ENCODE measurements around the gene MSI1. TPM values are rescaled to one million over a fixed set of nuclear protein-coding genes. Genes with fewer than 3 reads are reported as not detected.

Gene MSI1
- total and polyA plus RNA-seq, 2 donors (not counting 1 experiment from before 2014, with no cell fraction given): not detected

DNA sequence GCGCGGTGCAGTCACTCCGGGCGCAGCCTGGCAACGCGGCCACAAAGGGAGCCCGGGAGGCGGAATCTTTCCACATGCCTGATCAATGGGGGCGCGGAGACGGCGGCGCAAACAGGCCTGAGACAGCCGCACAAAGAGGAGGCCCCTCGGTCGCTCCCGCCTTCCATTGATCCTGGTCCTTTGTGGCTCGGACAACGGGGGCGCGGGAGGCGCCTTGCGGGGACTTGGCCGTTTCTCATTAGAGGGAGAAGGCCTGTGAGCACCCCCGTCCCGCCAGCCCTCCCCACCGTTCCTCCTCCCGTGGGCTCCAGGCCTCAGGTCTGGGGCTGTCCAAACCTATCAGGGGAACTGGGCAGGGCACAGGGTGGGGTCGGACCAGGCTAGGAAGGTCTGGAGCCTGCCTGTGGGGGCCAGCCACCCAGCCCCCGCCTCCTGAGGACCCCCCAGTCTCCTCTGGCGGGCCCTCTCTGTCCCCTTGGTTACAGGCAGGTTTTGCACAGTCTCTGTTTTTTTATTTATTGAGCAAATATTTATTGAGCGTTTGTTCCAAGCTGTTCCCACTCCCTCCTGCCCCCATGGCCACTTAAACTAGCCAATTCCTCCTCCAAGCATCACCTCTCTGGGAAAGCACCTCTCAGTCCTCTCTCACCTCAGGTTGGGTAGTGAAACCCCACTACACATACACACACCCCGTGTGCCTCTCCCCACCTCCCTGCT lies 29.0 kb upstream of the MSI1 start:
- no peak overlapping the region for H3K9ac ChIP-seq (ENCODE audit: insufficient read depth, low read length)
- no peaks in the 10 kb centered on the region for H3K79me2 ChIP-seq (ENCODE audit: control insufficient read depth, insufficient read depth, low read length)

DNA sequence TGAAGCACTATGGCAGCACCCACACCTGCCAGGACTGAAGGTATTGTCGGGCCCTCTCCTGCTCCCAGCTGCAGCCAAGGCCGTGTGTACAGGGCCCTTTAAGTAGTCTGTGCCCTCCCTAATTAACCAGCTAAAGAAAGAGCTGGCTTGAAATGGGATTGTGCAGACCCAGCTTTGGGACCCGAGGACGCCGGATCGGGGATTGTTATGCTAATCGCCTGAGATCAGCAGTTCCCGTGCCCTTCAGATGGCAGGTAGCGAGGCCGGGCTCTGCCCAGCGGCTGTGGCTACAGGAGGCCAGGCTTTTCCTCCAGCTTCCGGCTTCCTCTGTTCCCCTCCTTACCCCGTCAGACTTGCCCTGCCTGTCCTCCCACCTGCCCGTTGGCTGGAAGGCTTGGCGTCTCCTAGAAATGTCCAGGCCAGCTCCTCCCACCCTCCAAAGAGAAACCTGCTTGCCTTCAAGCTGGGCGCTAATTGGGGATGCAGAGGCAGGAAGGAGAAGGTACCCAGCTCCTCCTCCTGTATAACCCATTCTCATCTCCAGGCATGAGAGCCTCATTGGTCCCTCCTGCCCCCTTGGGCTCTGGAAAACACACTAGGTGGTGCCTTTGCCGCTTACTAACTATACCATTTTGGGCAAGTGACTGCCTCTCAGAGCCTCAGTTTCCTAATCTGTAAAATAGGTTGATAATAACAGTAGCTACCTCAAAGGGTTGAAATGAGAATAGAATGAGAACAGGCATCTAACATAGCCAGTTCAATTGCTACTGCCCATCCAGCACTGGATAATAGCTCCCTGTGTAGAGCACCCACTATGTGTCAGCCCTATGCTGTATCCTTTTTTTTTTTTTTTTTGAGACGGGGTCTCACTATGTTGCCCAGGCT lies 25.8 kb upstream of the MSI1 start:
- no peak overlapping the region for H3K9ac ChIP-seq (ENCODE audit: insufficient read depth, low read length)
- H3K27ac ChIP-seq (ENCODE audit: insufficient read depth, low read length): no peak overlapping the region
- no peak for DNase-seq (ENCODE audit: low read depth in 2 of 2)
- H3K79me2 ChIP-seq (ENCODE audit: control insufficient read depth, insufficient read depth, low read length): no peaks in the 10 kb centered on the region
- H3K36me3 ChIP-seq (ENCODE audit: control insufficient read depth, insufficient read depth, low read length): no peaks in the 10 kb centered on the region
- H2AFZ ChIP-seq (ENCODE audit: low read length): no peak overlapping the region
- no peak overlapping the region for H3K4me2 ChIP-seq (ENCODE audit: extremely low read depth, insufficient read depth, low read length)
- peaks cover 17% of the 10 kb centered on the region for H3K27me3 ChIP-seq (ENCODE audit: control insufficient read depth, insufficient read depth, low read length)
- no peaks in the 10 kb centered on the region for H4K20me1 ChIP-seq (ENCODE audit: control insufficient read depth, extremely low read depth, insufficient read depth, low read length)
- no peak for TF ChIP-seq EZH2 (IDR thresholded peaks at IDR 0.05; ENCODE audit: low read length, missing control alignments)
- TF ChIP-seq, protein P1, sequence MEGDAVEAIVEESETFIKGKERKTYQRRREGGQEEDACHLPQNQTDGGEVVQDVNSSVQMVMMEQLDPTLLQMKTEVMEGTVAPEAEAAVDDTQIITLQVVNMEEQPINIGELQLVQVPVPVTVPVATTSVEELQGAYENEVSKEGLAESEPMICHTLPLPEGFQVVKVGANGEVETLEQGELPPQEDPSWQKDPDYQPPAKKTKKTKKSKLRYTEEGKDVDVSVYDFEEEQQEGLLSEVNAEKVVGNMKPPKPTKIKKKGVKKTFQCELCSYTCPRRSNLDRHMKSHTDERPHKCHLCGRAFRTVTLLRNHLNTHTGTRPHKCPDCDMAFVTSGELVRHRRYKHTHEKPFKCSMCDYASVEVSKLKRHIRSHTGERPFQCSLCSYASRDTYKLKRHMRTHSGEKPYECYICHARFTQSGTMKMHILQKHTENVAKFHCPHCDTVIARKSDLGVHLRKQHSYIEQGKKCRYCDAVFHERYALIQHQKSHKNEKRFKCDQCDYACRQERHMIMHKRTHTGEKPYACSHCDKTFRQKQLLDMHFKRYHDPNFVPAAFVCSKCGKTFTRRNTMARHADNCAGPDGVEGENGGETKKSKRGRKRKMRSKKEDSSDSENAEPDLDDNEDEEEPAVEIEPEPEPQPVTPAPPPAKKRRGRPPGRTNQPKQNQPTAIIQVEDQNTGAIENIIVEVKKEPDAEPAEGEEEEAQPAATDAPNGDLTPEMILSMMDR (conservative IDR thresholded peaks at IDR 0.05 in 1 of 2, IDR thresholded peaks at IDR 0.05 in 1 of 2; ENCODE audit: low read depth in 1 of 2, low read length in 2 of 2): no peak
- H3K4me1 ChIP-seq (ENCODE audit: control insufficient read depth, extremely low read depth, insufficient read depth, low read length): no peaks in the 10 kb centered on the region
- no peak overlapping the region for H3K4me3 ChIP-seq (replicated peaks in 1 of 4; ENCODE audit: control extremely low read depth in 1 of 4, insufficient read depth in 1 of 4, low read depth in 3 of 4, low read length in 4 of 4)
- H3K9me3 ChIP-seq (ENCODE audit: control insufficient read depth, insufficient read depth, low read depth, low read length): no peaks in the 10 kb centered on the region

More for the DNA sequence above, 29.0 kb upstream of the MSI1 start:
- TF ChIP-seq EZH2 (IDR thresholded peaks at IDR 0.05; ENCODE audit: low read length, missing control alignments): no peak
- TF ChIP-seq, protein P1 (conservative IDR thresholded peaks at IDR 0.05 in 1 of 2, IDR thresholded peaks at IDR 0.05 in 1 of 2; ENCODE audit: low read depth in 1 of 2, low read length in 2 of 2): no peak
- no peak overlapping the region for H3K4me3 ChIP-seq (replicated peaks in 1 of 4; ENCODE audit: control extremely low read depth in 1 of 4, insufficient read depth in 1 of 4, low read depth in 3 of 4, low read length in 4 of 4)
- no peak overlapping the region for H3K4me2 ChIP-seq (ENCODE audit: extremely low read depth, insufficient read depth, low read length)
- no peaks in the 10 kb centered on the region for H3K4me1 ChIP-seq (ENCODE audit: control insufficient read depth, extremely low read depth, insufficient read depth, low read length)
- no peak overlapping the region for H2AFZ ChIP-seq (ENCODE audit: low read length)
- peak in 1 of 2 donors; percentile 50 for DNase-seq (ENCODE audit: low read depth in 2 of 2)
- H3K9me3 ChIP-seq (ENCODE audit: control insufficient read depth, insufficient read depth, low read depth, low read length): no peaks in the 10 kb centered on the region
- H3K27me3 ChIP-seq (ENCODE audit: control insufficient read depth, insufficient read depth, low read length): peaks cover 17% of the 10 kb centered on the region
- no peaks in the 10 kb centered on the region for H4K20me1 ChIP-seq (ENCODE audit: control insufficient read depth, extremely low read depth, insufficient read depth, low read length)
- H3K36me3 ChIP-seq (ENCODE audit: control insufficient read depth, insufficient read depth, low read length): no peaks in the 10 kb centered on the region
- no peak overlapping the region for H3K27ac ChIP-seq (ENCODE audit: insufficient read depth, low read length)

DNA sequence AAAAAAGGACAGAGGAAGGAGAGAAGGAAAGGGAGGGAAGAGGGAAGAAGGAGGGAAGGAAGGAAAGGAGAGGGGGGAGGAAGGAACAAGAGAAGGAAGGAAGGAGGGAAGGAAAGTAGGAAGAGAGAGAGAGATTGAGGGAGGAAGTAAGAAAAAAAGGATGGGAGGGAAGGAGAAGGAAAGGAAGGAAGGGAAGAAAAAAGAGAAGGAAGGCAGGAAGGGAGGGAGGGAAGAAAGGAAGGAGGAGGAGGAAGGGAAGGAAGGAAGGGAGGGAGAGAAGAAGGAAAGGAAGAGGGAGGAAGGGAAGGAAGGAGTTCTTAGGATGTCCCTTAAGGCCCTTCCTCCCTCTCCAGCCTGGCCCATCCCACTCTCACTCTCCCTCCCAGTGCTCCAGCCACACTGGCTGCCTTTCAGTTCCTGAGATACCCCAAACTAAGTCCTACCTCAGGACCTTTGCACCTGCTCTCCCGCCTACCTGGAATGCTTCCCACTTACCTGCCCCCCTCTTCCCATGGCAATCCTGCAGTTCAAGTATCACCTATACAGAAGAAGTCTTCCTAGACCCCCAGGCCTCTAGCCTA lies 21.7 kb upstream of the MSI1 start:
- no peak for DNase-seq (ENCODE audit: low read depth in 2 of 2)
- Histone ChIP-seq H3K79me2 (ENCODE audit: control insufficient read depth, insufficient read depth, low read length) (no peaks in the 10 kb centered on the region), H3K4me2 (ENCODE audit: extremely low read depth, insufficient read depth, low read length) (no peak overlapping the region), H3K36me3 (ENCODE audit: control insufficient read depth, insufficient read depth, low read length) (no peaks in the 10 kb centered on the region), H3K27me3 (ENCODE audit: control insufficient read depth, insufficient read depth, low read length) (peaks cover 28% of the 10 kb centered on the region), H3K27ac (ENCODE audit: insufficient read depth, low read length) (no peak overlapping the region), H4K20me1 (ENCODE audit: control insufficient read depth, extremely low read depth, insufficient read depth, low read length) (no peaks in the 10 kb centered on the region), H3K4me3 (replicated peaks in 1 of 4; ENCODE audit: control extremely low read depth in 1 of 4, insufficient read depth in 1 of 4, low read depth in 3 of 4, low read length in 4 of 4) (no peak overlapping the region), H2AFZ (ENCODE audit: low read length) (no peak overlapping the region), H3K9me3 (ENCODE audit: control insufficient read depth, insufficient read depth, low read depth, low read length) (no peaks in the 10 kb centered on the region), H3K9ac (ENCODE audit: insufficient read depth, low read length) (no peak overlapping the region), H3K4me1 (ENCODE audit: control insufficient read depth, extremely low read depth, insufficient read depth, low read length) (no peaks in the 10 kb centered on the region)
- TF ChIP-seq, protein P1 (conservative IDR thresholded peaks at IDR 0.05 in 1 of 2, IDR thresholded peaks at IDR 0.05 in 1 of 2; ENCODE audit: low read depth in 1 of 2, low read length in 2 of 2): no peak
- no peak for TF ChIP-seq EZH2 (IDR thresholded peaks at IDR 0.05; ENCODE audit: low read length, missing control alignments)
